AG09319 (cell line): Measurements from ENCODE around the gene BSCL2.

Source experiments
- DNase-seq: peaks from one replicate; pipeline ENCODE4 v3.0.0-alpha.2; 2010; ENCODE audit warnings: low read depth; ENCODE audit errors: extremely low read depth
- CTCF ChIP-seq: IDR thresholded peaks from 2 replicates; pipeline ENCODE4 v1.5.1; 2011; ENCODE audit warnings: low read depth, mild to moderate bottlenecking, inconsistent platforms, low read length, moderate library complexity

The BSCL2 gene

GRCh38 chr11:62648967-62649364 is 58.3 kb downstream of the BSCL2 start:
- no peak for TF ChIP-seq CTCF
- DNase-seq, result no peak

GRCh38 chr11:62648185-62648966 is 58.8 kb downstream of the BSCL2 start:
- no peak for TF ChIP-seq CTCF
- DNase-seq, result no peak

- DNase-seq, result no peak
- no peak for TF ChIP-seq CTCF
Observed at GRCh38 chr11:62647609-62648005, 59.6 kb downstream of the BSCL2 start.

- DNase-seq, result no peak
- no peak for TF ChIP-seq CTCF
Observed at GRCh38 chr11:62646825-62647608, 60.2 kb downstream of the BSCL2 start.

GRCh38 chr11:62645946-62646824 is 61.0 kb downstream of the BSCL2 start, which contains the start of gene GANAB:
GANAB (minus strand) TSS chr11:62646613; CDS start chr11:62646599, 14 bp downstream.
- TF ChIP-seq CTCF, result no peak
- peak; percentile 92 for DNase-seq

GRCh38 chr11:62645671-62645945 is 61.6 kb downstream of the BSCL2 start:
- TF ChIP-seq CTCF, result no peak
- DNase-seq, result no peak
